IPS-20b (cell line): Measurements from ENCODE around the gene AIF1L.

ENCODE experiments used
- H3K27ac ChIP-seq: one replicate; pipeline ENCODE4 v1.5.1; 2013; ENCODE audit warnings: low read length
- H3K27me3 ChIP-seq: 2 replicates; pipeline ENCODE4 v1.6.1; 2013; ENCODE audit warnings: mild to moderate bottlenecking, low read length, inconsistent platforms; ENCODE audit not compliant: insufficient read depth
- H3K36me3 ChIP-seq: 2 replicates; pipeline ENCODE4 v1.6.1; 2013; ENCODE audit warnings: low read depth, mild to moderate bottlenecking, inconsistent platforms, low read length, moderate library complexity; ENCODE audit not compliant: insufficient read depth
- H3K4me1 ChIP-seq: 2 replicates; pipeline ENCODE4 v1.6.1; 2013; ENCODE audit warnings: mild to moderate bottlenecking, control low read depth, inconsistent platforms, low read length, moderate library complexity; ENCODE audit not compliant: insufficient read depth
- H3K4me3 ChIP-seq: 2 replicates; pipeline ENCODE4 v1.5.1; 2013; ENCODE audit warnings: mild to moderate bottlenecking, low read length, inconsistent platforms
- H3K9ac ChIP-seq: 2 replicates; pipeline ENCODE4 v1.6.1; 2013; ENCODE audit warnings: low read depth, mild to moderate bottlenecking, inconsistent platforms, low read length, moderate library complexity
- H3K9me3 ChIP-seq: 2 replicates; pipeline ENCODE4 v1.6.1; 2013; ENCODE audit warnings: mild to moderate bottlenecking, low read depth, low read length, inconsistent platforms; ENCODE audit not compliant: insufficient read depth

The AIF1L gene

GRCh38 chr9:131162886-131163285, 66.6 kb downstream of the AIF1L start:
- peaks cover 90% of the 10 kb centered on the region for H3K36me3 ChIP-seq

GRCh38 chr9:131165523-131165922, 69.2 kb downstream of the AIF1L start:
- no peaks in the 10 kb centered on the region; the same call in 1 of the 2 replicates for H3K9me3 ChIP-seq
- no peaks in the 10 kb centered on the region for H3K4me1 ChIP-seq
- H3K4me3 ChIP-seq: no peak overlapping the region
- no peak overlapping the region for H3K9ac ChIP-seq
- peaks cover 78% of the 10 kb centered on the region for H3K36me3 ChIP-seq
- H3K27me3 ChIP-seq: no peaks in the 10 kb centered on the region
- no peak overlapping the region for H3K27ac ChIP-seq

More at GRCh38 chr9:131162886-131163285, 66.6 kb downstream of the AIF1L start:
- no peak overlapping the region for H3K9ac ChIP-seq
- no peak overlapping the region for H3K27ac ChIP-seq
- no peaks in the 10 kb centered on the region for H3K4me1 ChIP-seq
- no peaks in the 10 kb centered on the region for H3K27me3 ChIP-seq
- no peak overlapping the region for H3K4me3 ChIP-seq
- no peaks in the 10 kb centered on the region; the same call in 1 of the 2 replicates for H3K9me3 ChIP-seq

GRCh38 chr9:131167146-131167692, 70.9 kb downstream of the AIF1L start:
- H3K9me3 ChIP-seq: no peaks in the 10 kb centered on the region; the same call in 1 of the 2 replicates
- H3K36me3 ChIP-seq: peaks cover 68% of the 10 kb centered on the region
- no peaks in the 10 kb centered on the region for H3K27me3 ChIP-seq
- no peak overlapping the region for H3K4me3 ChIP-seq
- no peaks in the 10 kb centered on the region for H3K4me1 ChIP-seq
- no peak overlapping the region for H3K27ac ChIP-seq
- no peak overlapping the region for H3K9ac ChIP-seq

DNA sequence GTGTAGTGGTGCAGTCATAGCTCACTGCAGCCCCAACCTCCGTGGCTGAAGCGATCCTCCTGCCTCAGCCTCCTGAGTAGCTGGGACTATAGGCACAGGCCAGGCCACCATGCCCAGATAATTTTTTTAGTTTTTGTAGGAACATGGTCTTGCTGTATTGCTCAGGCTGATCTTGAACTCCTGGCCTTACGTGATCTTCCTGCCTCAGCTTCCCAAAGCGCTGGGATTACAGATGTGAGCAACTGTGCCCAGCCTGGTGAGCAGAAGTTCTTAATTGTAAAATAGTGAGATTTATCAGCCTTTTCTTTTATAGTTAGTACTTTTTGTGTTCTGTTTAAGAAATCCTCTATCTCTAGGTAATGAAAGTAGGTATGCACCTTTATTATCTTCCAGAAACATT, 71.6 kb downstream of the AIF1L start:
- H3K4me3 ChIP-seq: no peak overlapping the region
- peaks cover 61% of the 10 kb centered on the region for H3K36me3 ChIP-seq
- no peak overlapping the region for H3K27ac ChIP-seq
- no peak overlapping the region for H3K9ac ChIP-seq
- H3K4me1 ChIP-seq: no peaks in the 10 kb centered on the region
- H3K9me3 ChIP-seq: no peaks in the 10 kb centered on the region; the same call in 1 of the 2 replicates
- H3K27me3 ChIP-seq: no peaks in the 10 kb centered on the region

GRCh38 chr9:131169563-131170240, 73.4 kb downstream of the AIF1L start:
- Histone ChIP-seq H3K9me3 (no peaks in the 10 kb centered on the region), H3K4me3 (no peak overlapping the region), H3K27ac (no peak overlapping the region), H3K27me3 (no peaks in the 10 kb centered on the region), H3K4me1 (no peaks in the 10 kb centered on the region), H3K36me3 (peaks cover 54% of the 10 kb centered on the region), H3K9ac (no peak overlapping the region)
